ENCODE results near the gene STIM2. TPM values are rescaled to one million over a fixed set of nuclear protein-coding genes. Genes with fewer than 3 reads are reported as not detected.

STIM2 gene
- total and polyA plus RNA-seq, 7 donors: 2.4 to 8.4 (median 4.9) TPM

GRCh38 chr4:26858035-26858918, 2.4 kb upstream of the STIM2 start:
- H3K27ac ChIP-seq: peak overlapping the region; percentile 81
- H3K36me3 ChIP-seq (ENCODE audit: insufficient read depth in 1 of 2, low read depth in 1 of 2): no peaks in the 10 kb centered on the region
- intact Hi-C loops (cut with DNase I): loop anchor here (5.0 to 10.0 kb wide), 3 partner anchors 66 to 273 kb away; partner anchors contain the start of gene TBC1D19 (in 1 of the 2)
- no peak for TF ChIP-seq CTCF (IDR thresholded peaks at IDR 0.05)
- WGBS, 3 donors: 5 to 8% (median 6%) methylated on average over 17 of the region's 17 CpGs
- DNase-seq (no peak), ATAC-seq (no peak)
- H3K4me3 ChIP-seq: peak overlapping the region; percentile 94
- no peaks in the 10 kb centered on the region for H3K27me3 ChIP-seq (ENCODE audit: insufficient read depth in 3 of 3, low read length in 2 of 3)
- H3K4me1 ChIP-seq: peaks cover 31% of the 10 kb centered on the region
- H3K9me3 ChIP-seq: no peaks in the 10 kb centered on the region

- no peaks in the 10 kb centered on the region for H3K9me3 ChIP-seq
- no peak for TF ChIP-seq CTCF (IDR thresholded peaks at IDR 0.05)
- DNase-seq (no peak), ATAC-seq (no peak)
- no peaks in the 10 kb centered on the region for H3K36me3 ChIP-seq (ENCODE audit: insufficient read depth in 1 of 2, low read depth in 1 of 2)
- H3K27me3 ChIP-seq (ENCODE audit: insufficient read depth in 3 of 3, low read length in 2 of 3): no peaks in the 10 kb centered on the region
- intact Hi-C loops (cut with DNase I): loop anchor here (5.0 to 10.0 kb wide), 3 partner anchors 67 to 274 kb away; partner anchors contain the start of gene TBC1D19 (in 1 of the 2)
- 26 to 33% (median 29%) methylated on average over 3 of the region's 3 CpGs for WGBS, 3 donors
- H3K27ac ChIP-seq: peak overlapping the region; percentile 89
- H3K4me1 ChIP-seq: peaks cover 33% of the 10 kb centered on the region
- H3K4me3 ChIP-seq: peak overlapping the region; percentile 94
Measured at GRCh38 chr4:26858947-26859401, 1.7 kb upstream of the STIM2 start.

GRCh38 chr4:26859762-26860156, 882 bp upstream of the STIM2 start:
- TF ChIP-seq CTCF (IDR thresholded peaks at IDR 0.05): no peak
- intact Hi-C loops (cut with DNase I): loop anchor here (2.0 to 10.0 kb wide), 6 partner anchors 67 to 277 kb away; partner anchors contain the start of gene TBC1D19 (in 2 of the 2)
- Histone ChIP-seq H3K4me3 (peak overlapping the region; percentile 94), H3K36me3 (ENCODE audit: insufficient read depth in 1 of 2, low read depth in 1 of 2) (no peaks in the 10 kb centered on the region), H3K27me3 (ENCODE audit: insufficient read depth in 3 of 3, low read length in 2 of 3) (no peaks in the 10 kb centered on the region), H3K4me1 (peaks cover 35% of the 10 kb centered on the region), H3K9me3 (no peaks in the 10 kb centered on the region), H3K27ac (peak overlapping the region; percentile 89)
- 38 to 44% (median 40%) methylated on average over 5 of the region's 5 CpGs for WGBS, 3 donors
- ATAC-seq (no peak), DNase-seq (no peak)

GRCh38 chr4:26860922-26861433, 337 bp downstream of the STIM2 start:
- Histone ChIP-seq H3K9me3 (no peaks in the 10 kb centered on the region), H3K4me1 (peaks cover 45% of the 10 kb centered on the region), H3K27me3 (ENCODE audit: insufficient read depth in 3 of 3, low read length in 2 of 3) (no peaks in the 10 kb centered on the region), H3K4me3 (peak overlapping the region; percentile 94), H3K27ac (peak overlapping the region; percentile 89), H3K36me3 (ENCODE audit: insufficient read depth in 1 of 2, low read depth in 1 of 2) (no peaks in the 10 kb centered on the region)
- ATAC-seq (peak; percentile 8 to 46 (median 28)), DNase-seq (peak; percentile 67 to 76)
- intact Hi-C loops (cut with DNase I): loop anchor here (2.0 to 10.0 kb wide), 3 partner anchors 124 to 279 kb away; partner anchors contain the start of gene TBC1D19 (in 1 of the 2)
- TF ChIP-seq CTCF (IDR thresholded peaks at IDR 0.05): no peak
- WGBS, 3 donors: 0% methylated on average over 35 to 70 of the region's 70 CpGs

All from psoas muscle (tissue), 8 donors.